ENCODE measurements around the gene SPTBN1.

- TF ChIP-seq POLR2AphosphoS5 (IDR thresholded peaks at IDR 0.05; ENCODE audit: borderline replicate concordance, low read depth, low read length): no peak
- no peak for TF ChIP-seq EZH2 (IDR thresholded peaks at IDR 0.05)
These were observed 168.5 kb downstream of the SPTBN1 start for GRCh38 chr2:54624591-54625071.
